Esophagus muscularis mucosa (tissue), 3 donors: ENCODE results near the gene SAXO1.

Source experiments
- CTCF ChIP-seq, 3 experiments: fragments of 200-600 bp in 2 of 3; fragments of 450-650 bp in 1 of 3; sonication (generic) in 2 of 3; IDR thresholded peaks; one replicate each; pipeline ENCODE4 v1.5.1; 2017 to 2019; ENCODE audit warnings: antibody characterized with exemption in 3 of 3, mild to moderate bottlenecking in 2 of 3, moderate library complexity in 1 of 3
- POLR2A ChIP-seq: fragments of 450-650 bp; IDR thresholded peaks from one replicate; pipeline ENCODE4 v1.6.1; 2017; ENCODE audit warnings: antibody characterized with exemption, moderate library complexity, mild to moderate bottlenecking, low read depth

GRCh38 chr9:18910435-18910834 is 122.6 kb downstream of the SAXO1 start:
- TF ChIP-seq CTCF (IDR thresholded peaks at IDR 0.05) (no peak), POLR2A (no peak)
